ENCODE results near the gene ARRB1. TPM values are rescaled to one million over a fixed set of nuclear protein-coding genes. Genes with fewer than 3 reads are reported as not detected.
A peak's percentile ranks its signal among the peaks of the same experiment; 100 is the strongest.

ARRB1 gene
- total RNA-seq (2021) (81.0 to 90.1 TPM (median 82.9 TPM) in 3 replicates), Bru-seq, nascent RNA (percentile 74 among the genes with signal in this experiment)
- long read RNA-seq, experiment 1, transcript ARRB1-202 (16 exons, 3,336 nt), result minor isoform, 25 of 141 reads
- long read RNA-seq, experiment 1, transcript ARRB1-201 (15 exons, 1,895 nt), result major isoform, 78 of 141 reads
- long read RNA-seq, experiment 1, partial matches to known transcripts, result 10 of 141 reads
- long read RNA-seq, experiment 1, other reads (novel, unspliced or antisense), result 28 of 141 reads
- long read RNA-seq, experiment 2, transcript ARRB1-201 (15 exons, 1,895 nt), result major isoform, 18 of 53 reads
- long read RNA-seq, experiment 2, transcript ARRB1-202 (16 exons, 3,336 nt), result minor isoform, 6 of 53 reads
- long read RNA-seq, experiment 2, partial matches to known transcripts, result 10 of 53 reads
- long read RNA-seq, experiment 2, other reads (novel, unspliced or antisense), result 19 of 53 reads
- long read RNA-seq, experiment 3, transcript ARRB1-201 (15 exons, 1,895 nt), result major isoform, 13 of 17 reads
- long read RNA-seq, experiment 3, partial matches to known transcripts, result 1 of 17 reads
- long read RNA-seq, experiment 3, other reads (novel, unspliced or antisense), result 1 of 17 reads

DNA sequence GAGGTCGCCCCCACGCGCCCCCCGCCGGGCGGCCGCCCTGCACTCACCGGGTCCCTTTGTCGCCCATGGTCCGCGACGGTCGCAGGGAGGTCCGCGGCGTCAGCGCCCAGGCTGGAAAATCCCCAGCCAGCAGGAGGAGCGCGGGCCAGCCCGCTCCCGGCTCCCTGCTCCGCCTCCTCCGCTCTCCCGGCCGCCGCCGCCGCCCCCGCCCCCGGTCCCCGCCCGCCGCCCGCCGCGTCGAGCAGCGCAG lies at the start of gene ARRB1:
Gene ARRB1, minus strand, starts transcription at position 121 of the 250 bp plus-strand sequence. Its CDS starts 54 bp downstream, at position 67.
- peak; percentile 15 for ATAC-seq
- ChIA-PET POLR2A (interaction anchor here (0.9 kb wide), 1 partner anchor 17 kb away, joined by 4 read pairs; no protein-coding TSS in a partner anchor), CTCF (interaction anchor here (1.0 to 6.9 kb wide), 9 partner anchors 9 to 103 kb away, joined by 3 to 34 read pairs (median 5); no protein-coding TSS in a partner anchor)
- peak within 1 kb of the TSS; percentile 95 for H3K27ac Mint-ChIP-seq
- H3K4me3 Mint-ChIP-seq, result peak within 1 kb of the TSS; percentile 80
- DNase-seq (ENCODE audit: low spot score), result peak; percentile 50
- peaks cover 8% of the 10 kb centered on the region for H3K27me3 Mint-ChIP-seq (ENCODE audit: low read depth)
- TF ChIP-seq MYBL2 (CRISPR knock-in tag; IDR thresholded peaks at IDR 0.05) (0 out of 2 replicates have a peak, but pooled peaks have one; percentile 48), FOXP1 (CRISPR knock-in tag; IDR thresholded peaks at IDR 0.05; ENCODE audit: borderline replicate concordance) (no peak), TEAD4 (CRISPR knock-in tag; IDR thresholded peaks at IDR 0.05) (no peak), KAT7 (CRISPR knock-in tag; IDR thresholded peaks at IDR 0.05; ENCODE audit: borderline replicate concordance) (peak; percentile 65; the same call in 1 of the 2 replicates), CREM (CRISPR knock-in tag; IDR thresholded peaks at IDR 0.05) (no peak), NR1H2 (CRISPR knock-in tag; IDR thresholded peaks at IDR 0.05) (no peak), RELA (CRISPR knock-in tag; IDR thresholded peaks at IDR 0.05; ENCODE audit: borderline replicate concordance) (no peak), OVOL2 (CRISPR knock-in tag; IDR thresholded peaks at IDR 0.05; ENCODE audit: borderline replicate concordance) (no peak), FOXK1 (CRISPR knock-in tag; IDR thresholded peaks at IDR 0.05) (peak; percentile 35; the same call in 1 of the 2 replicates), GABPB1 (CRISPR knock-in tag; IDR thresholded peaks at IDR 0.05) (peak; percentile 21; the same call in 1 of the 2 replicates), ETV6 (CRISPR knock-in tag; IDR thresholded peaks at IDR 0.05) (no peak)
- TF ChIP-seq, protein P1, sequence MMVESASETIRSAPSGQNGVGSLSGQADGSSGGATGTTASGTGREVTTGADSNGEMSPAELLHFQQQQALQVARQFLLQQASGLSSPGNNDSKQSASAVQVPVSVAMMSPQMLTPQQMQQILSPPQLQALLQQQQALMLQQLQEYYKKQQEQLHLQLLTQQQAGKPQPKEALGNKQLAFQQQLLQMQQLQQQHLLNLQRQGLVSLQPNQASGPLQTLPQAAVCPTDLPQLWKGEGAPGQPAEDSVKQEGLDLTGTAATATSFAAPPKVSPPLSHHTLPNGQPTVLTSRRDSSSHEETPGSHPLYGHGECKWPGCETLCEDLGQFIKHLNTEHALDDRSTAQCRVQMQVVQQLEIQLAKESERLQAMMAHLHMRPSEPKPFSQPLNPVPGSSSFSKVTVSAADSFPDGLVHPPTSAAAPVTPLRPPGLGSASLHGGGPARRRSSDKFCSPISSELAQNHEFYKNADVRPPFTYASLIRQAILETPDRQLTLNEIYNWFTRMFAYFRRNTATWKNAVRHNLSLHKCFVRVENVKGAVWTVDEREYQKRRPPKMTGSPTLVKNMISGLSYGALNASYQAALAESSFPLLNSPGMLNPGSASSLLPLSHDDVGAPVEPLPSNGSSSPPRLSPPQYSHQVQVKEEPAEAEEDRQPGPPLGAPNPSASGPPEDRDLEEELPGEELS (CRISPR knock-in tag; IDR thresholded peaks at IDR 0.05), result peak; percentile 7; the same call in 1 of the 2 replicates
- TF ChIP-seq, protein P2, sequence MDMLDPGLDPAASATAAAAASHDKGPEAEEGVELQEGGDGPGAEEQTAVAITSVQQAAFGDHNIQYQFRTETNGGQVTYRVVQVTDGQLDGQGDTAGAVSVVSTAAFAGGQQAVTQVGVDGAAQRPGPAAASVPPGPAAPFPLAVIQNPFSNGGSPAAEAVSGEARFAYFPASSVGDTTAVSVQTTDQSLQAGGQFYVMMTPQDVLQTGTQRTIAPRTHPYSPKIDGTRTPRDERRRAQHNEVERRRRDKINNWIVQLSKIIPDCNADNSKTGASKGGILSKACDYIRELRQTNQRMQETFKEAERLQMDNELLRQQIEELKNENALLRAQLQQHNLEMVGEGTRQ (CRISPR knock-in tag; IDR thresholded peaks at IDR 0.05), result no peak
- TF ChIP-seq, protein P3, sequence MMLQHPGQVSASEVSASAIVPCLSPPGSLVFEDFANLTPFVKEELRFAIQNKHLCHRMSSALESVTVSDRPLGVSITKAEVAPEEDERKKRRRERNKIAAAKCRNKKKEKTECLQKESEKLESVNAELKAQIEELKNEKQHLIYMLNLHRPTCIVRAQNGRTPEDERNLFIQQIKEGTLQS (CRISPR knock-in tag; conservative IDR thresholded peaks at IDR 0.05), result no peak
- TF ChIP-seq, protein P4, sequence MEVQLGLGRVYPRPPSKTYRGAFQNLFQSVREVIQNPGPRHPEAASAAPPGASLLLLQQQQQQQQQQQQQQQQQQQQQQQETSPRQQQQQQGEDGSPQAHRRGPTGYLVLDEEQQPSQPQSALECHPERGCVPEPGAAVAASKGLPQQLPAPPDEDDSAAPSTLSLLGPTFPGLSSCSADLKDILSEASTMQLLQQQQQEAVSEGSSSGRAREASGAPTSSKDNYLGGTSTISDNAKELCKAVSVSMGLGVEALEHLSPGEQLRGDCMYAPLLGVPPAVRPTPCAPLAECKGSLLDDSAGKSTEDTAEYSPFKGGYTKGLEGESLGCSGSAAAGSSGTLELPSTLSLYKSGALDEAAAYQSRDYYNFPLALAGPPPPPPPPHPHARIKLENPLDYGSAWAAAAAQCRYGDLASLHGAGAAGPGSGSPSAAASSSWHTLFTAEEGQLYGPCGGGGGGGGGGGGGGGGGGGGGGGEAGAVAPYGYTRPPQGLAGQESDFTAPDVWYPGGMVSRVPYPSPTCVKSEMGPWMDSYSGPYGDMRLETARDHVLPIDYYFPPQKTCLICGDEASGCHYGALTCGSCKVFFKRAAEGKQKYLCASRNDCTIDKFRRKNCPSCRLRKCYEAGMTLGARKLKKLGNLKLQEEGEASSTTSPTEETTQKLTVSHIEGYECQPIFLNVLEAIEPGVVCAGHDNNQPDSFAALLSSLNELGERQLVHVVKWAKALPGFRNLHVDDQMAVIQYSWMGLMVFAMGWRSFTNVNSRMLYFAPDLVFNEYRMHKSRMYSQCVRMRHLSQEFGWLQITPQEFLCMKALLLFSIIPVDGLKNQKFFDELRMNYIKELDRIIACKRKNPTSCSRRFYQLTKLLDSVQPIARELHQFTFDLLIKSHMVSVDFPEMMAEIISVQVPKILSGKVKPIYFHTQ (CRISPR knock-in tag; IDR thresholded peaks at IDR 0.05), result no peak
- TF ChIP-seq, protein P5, sequence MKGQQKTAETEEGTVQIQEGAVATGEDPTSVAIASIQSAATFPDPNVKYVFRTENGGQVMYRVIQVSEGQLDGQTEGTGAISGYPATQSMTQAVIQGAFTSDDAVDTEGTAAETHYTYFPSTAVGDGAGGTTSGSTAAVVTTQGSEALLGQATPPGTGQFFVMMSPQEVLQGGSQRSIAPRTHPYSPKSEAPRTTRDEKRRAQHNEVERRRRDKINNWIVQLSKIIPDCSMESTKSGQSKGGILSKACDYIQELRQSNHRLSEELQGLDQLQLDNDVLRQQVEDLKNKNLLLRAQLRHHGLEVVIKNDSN (CRISPR knock-in tag; IDR thresholded peaks at IDR 0.05), result no peak
- TF ChIP-seq, protein P6, sequence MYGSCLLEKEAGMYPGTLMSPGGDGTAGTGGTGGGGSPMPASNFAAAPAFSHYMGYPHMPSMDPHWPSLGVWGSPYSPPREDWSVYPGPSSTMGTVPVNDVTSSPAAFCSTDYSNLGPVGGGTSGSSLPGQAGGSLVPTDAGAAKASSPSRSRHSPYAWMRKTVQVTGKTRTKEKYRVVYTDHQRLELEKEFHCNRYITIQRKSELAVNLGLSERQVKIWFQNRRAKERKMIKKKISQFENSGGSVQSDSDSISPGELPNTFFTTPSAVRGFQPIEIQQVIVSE (CRISPR knock-in tag; IDR thresholded peaks at IDR 0.05; ENCODE audit: borderline replicate concordance), result no peak
- TF ChIP-seq, protein P7, sequence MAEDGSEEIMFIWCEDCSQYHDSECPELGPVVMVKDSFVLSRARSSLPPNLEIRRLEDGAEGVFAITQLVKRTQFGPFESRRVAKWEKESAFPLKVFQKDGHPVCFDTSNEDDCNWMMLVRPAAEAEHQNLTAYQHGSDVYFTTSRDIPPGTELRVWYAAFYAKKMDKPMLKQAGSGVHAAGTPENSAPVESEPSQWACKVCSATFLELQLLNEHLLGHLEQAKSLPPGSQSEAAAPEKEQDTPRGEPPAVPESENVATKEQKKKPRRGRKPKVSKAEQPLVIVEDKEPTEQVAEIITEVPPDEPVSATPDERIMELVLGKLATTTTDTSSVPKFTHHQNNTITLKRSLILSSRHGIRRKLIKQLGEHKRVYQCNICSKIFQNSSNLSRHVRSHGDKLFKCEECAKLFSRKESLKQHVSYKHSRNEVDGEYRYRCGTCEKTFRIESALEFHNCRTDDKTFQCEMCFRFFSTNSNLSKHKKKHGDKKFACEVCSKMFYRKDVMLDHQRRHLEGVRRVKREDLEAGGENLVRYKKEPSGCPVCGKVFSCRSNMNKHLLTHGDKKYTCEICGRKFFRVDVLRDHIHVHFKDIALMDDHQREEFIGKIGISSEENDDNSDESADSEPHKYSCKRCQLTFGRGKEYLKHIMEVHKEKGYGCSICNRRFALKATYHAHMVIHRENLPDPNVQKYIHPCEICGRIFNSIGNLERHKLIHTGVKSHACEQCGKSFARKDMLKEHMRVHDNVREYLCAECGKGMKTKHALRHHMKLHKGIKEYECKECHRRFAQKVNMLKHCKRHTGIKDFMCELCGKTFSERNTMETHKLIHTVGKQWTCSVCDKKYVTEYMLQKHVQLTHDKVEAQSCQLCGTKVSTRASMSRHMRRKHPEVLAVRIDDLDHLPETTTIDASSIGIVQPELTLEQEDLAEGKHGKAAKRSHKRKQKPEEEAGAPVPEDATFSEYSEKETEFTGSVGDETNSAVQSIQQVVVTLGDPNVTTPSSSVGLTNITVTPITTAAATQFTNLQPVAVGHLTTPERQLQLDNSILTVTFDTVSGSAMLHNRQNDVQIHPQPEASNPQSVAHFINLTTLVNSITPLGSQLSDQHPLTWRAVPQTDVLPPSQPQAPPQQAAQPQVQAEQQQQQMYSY (CRISPR knock-in tag; IDR thresholded peaks at IDR 0.05), result peak; percentile 58; the same call in 1 of the 2 replicates
- TF ChIP-seq, protein P8, sequence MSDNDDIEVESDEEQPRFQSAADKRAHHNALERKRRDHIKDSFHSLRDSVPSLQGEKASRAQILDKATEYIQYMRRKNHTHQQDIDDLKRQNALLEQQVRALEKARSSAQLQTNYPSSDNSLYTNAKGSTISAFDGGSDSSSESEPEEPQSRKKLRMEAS (CRISPR knock-in tag; IDR thresholded peaks at IDR 0.05), result 0 out of 2 replicates have a peak, but pooled peaks have one; percentile 11
- peaks cover 5% of the 10 kb centered on the region; the same call in 1 of the 2 replicates for H3K36me3 Mint-ChIP-seq
- H3K4me1 Mint-ChIP-seq, result peaks cover 61% of the 10 kb centered on the region
- H3K9me3 Mint-ChIP-seq, result no peaks in the 10 kb centered on the region
